ENCODE data around the gene FOXE3. TPM values are rescaled to one million over a fixed set of nuclear protein-coding genes. Genes with fewer than 3 reads are reported as not detected.

FOXE3 gene
- total and polyA plus RNA-seq, 10 of the 15 experiments (the other 5 are each of a cell fraction or from before 2014, with no cell fraction given): 0.13 TPM; not detected in 9

DNA sequence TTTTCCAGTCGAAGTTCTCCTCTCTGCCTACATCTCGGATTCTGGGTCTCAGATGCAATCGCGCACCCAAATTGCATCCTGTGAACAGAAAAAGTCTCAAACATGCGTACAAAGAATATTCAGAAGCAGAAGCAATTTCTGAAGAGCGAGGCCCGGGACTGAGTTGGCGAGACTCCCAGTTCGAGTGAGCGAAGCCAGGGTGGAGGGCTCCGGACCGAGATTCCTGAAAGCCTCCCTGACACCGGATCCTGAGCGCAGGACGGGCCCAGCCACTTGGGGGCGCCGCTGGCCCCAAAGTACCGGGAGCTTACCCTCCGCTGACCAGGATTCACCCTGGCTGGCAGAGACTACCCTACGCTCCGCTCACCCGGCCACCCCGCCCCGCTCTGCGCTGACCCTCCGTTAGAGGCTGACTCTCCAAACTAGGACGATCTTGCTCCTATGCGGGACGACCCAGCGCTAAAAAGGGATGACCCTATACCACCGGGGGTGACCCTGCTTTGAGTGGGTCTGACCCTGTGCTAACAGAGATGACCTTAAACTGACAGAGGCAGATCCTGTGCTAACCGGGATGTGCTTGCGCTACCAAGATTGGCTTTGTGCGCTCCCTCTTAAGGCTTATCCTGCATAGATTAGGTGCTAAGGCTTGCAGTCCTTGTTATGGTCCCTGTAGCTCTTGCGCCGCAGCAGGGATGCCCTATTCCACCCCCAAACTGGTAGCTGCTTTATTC lies 33.9 kb downstream of the FOXE3 start:
- no peaks in the 10 kb centered on the region for H3K79me2 ChIP-seq (ENCODE audit: control insufficient read depth, insufficient read depth, low read length)

More for the DNA sequence above, 33.9 kb downstream of the FOXE3 start:
- Histone ChIP-seq H3K36me3 (ENCODE audit: control insufficient read depth in 2 of 2, insufficient read depth in 2 of 2, low read length in 1 of 2) (no peaks in the 10 kb centered on the region), H4K20me1 (ENCODE audit: control insufficient read depth, insufficient read depth) (no peaks in the 10 kb centered on the region), H3K4me3 (no peak overlapping the region), H3K9ac (ENCODE audit: control insufficient read depth, insufficient read depth, low read length) (no peak overlapping the region), H3K27ac (ENCODE audit: control insufficient read depth, insufficient read depth) (no peak overlapping the region), H2AFZ (ENCODE audit: control insufficient read depth, low read depth, low read length) (no peak overlapping the region), H3K4me1 (ENCODE audit: control insufficient read depth, insufficient read depth, low read length) (no peaks in the 10 kb centered on the region; the same call in 1 of the 2 replicates), H3K4me2 (ENCODE audit: control insufficient read depth, insufficient read depth) (no peak overlapping the region), H3K27me3 (replicated peaks in 1 of 2; ENCODE audit: control insufficient read depth in 2 of 2, insufficient read depth in 2 of 2, low read length in 1 of 2) (peaks cover 17 to 21% of the 10 kb centered on the region in 2 experiments), H3K9me3 (replicated peaks; ENCODE audit: control insufficient read depth, insufficient read depth, low read length) (no peaks in the 10 kb centered on the region)
- ChIA-PET RAD21 (ENCODE audit: unreplicated experiment) (interaction anchor here (0.6 to 1.5 kb wide), 2 partner anchors 15 to 261 kb away, joined by 3 read pairs; no protein-coding TSS in a partner anchor), CTCF (interaction anchor here (2.2 to 2.4 kb wide), 2 partner anchors 14 to 276 kb away, joined by 11 to 13 read pairs; no protein-coding TSS in a partner anchor), SMC1A (ENCODE audit: uncharacterized antibody, unreplicated experiment) (interaction anchor here (0.6 to 1.2 kb wide), 2 partner anchors 61 to 67 kb away, joined by 3 read pairs; no protein-coding TSS in a partner anchor), POLR2A (no interaction called here)
- ATAC-seq: no peak
- WGBS (ENCODE audit: insufficient coverage, insufficient replicate concordance, low lambda C conversion rate, missing lambda C conversion rate): 28% methylated on average over 33 of the region's 36 CpGs
- no peak for DNase-seq (ENCODE audit: low read depth, low spot score)
- BruUV-seq (replicated peaks): no TSS peak
- intact Hi-C loops (cut with micrococcal nuclease; ENCODE audit: unreplicated experiment): no loop called here
- TF ChIP-seq SUZ12 (IDR thresholded peaks at IDR 0.05; ENCODE audit: unreplicated experiment) (no peak), SMAD1 (IDR thresholded peaks at IDR 0.05; ENCODE audit: low read depth, partially characterized antibody) (no peak), TCF3 (IDR thresholded peaks at IDR 0.05; ENCODE audit: borderline replicate concordance, insufficient read depth, low read depth, low read length) (no peak), RAD21 (IDR thresholded peaks at IDR 0.05; ENCODE audit: insufficient read depth, low read depth, low read length) (peak; percentile 8; the same call in 1 of the 2 replicates), IKZF2 (IDR thresholded peaks at IDR 0.05) (no peak)
- TF ChIP-seq, protein P1, sequence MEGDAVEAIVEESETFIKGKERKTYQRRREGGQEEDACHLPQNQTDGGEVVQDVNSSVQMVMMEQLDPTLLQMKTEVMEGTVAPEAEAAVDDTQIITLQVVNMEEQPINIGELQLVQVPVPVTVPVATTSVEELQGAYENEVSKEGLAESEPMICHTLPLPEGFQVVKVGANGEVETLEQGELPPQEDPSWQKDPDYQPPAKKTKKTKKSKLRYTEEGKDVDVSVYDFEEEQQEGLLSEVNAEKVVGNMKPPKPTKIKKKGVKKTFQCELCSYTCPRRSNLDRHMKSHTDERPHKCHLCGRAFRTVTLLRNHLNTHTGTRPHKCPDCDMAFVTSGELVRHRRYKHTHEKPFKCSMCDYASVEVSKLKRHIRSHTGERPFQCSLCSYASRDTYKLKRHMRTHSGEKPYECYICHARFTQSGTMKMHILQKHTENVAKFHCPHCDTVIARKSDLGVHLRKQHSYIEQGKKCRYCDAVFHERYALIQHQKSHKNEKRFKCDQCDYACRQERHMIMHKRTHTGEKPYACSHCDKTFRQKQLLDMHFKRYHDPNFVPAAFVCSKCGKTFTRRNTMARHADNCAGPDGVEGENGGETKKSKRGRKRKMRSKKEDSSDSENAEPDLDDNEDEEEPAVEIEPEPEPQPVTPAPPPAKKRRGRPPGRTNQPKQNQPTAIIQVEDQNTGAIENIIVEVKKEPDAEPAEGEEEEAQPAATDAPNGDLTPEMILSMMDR (IDR thresholded peaks at IDR 0.05 in 2 of 3, conservative IDR thresholded peaks at IDR 0.05 in 1 of 3; ENCODE audit: control insufficient read depth in 2 of 3, extremely low read depth in 1 of 3, insufficient read depth in 1 of 3, low read depth in 3 of 3, low read length in 3 of 3): peak; percentile 27 to 38 (median 32); a peak in 2 of 6 replicates
- in situ Hi-C loops (cut with MboI): no loop called here
- FAIRE-seq: no peak
